Pancreas (tissue), 10 donors: ENCODE results near the gene SLC9C2. TPM values are rescaled to one million over a fixed set of nuclear protein-coding genes. Genes with fewer than 3 reads are reported as not detected.
A peak's percentile ranks its signal among the peaks of the same experiment; 100 is the strongest.

ENCODE experiments used
- ATAC-seq, 4 donors: fragments of 200-7000 bp; cut with Tn5 transposase; one replicate each; pipeline versions ENCODE4 v1.8.0 to v1.9.1; 2020; ENCODE audit warnings: mild to moderate bottlenecking in 4 of 4, moderate library complexity in 4 of 4
- DNase-seq, 6 donors: peaks; one replicate each; pipeline ENCODE4 v3.0.0-alpha.2; 2020
- FAIRE-seq: peaks from 2 replicates; lab custom pipeline; 2012; peaks lifted over from hg19 to GRCh38; lab: Jason Lieb, UNC
- H3K27ac ChIP-seq, 4 donors: fragments of 200-600 bp; sonication (generic); 1 replicate in 3 of 4; 2 replicates in 1 of 4; pipeline versions ENCODE4 v1.5.0 to v1.8.0; 2020
- H3K27me3 ChIP-seq, 4 donors: fragments of 200-600 bp; one replicate each; pipeline ENCODE4 v1.8.0; 2021
- H3K36me3 ChIP-seq, 3 donors: fragments of 200-600 bp; sonication (generic) in 1 of 3; one replicate each; pipeline versions ENCODE4 v1.5.0 to v1.8.0; 2020 to 2021
- H3K4me1 ChIP-seq, 3 donors: fragments of 200-600 bp; one replicate each; pipeline ENCODE4 v1.8.0; 2021
- H3K4me3 ChIP-seq, 4 donors: fragments of 200-600 bp; sonication (generic) in 2 of 4; one replicate each; pipeline versions ENCODE4 v1.5.0 to v1.8.0; 2020 to 2021
- H3K9me3 ChIP-seq, 4 donors: fragments of 200-600 bp; one replicate each; pipeline ENCODE4 v1.8.0; 2021
- CTCF ChIP-seq, 4 donors: fragments of 200-600 bp; sonication (generic) in 3 of 4; IDR thresholded peaks; one replicate each; pipeline versions ENCODE4 v1.5.0 to v1.8.0; 2021; ENCODE audit warnings: antibody characterized with exemption in 4 of 4
- WGBS, 2 donors: extraction: QIAGEN DNeasy Blood & Tissue Kit; methylation state at CpG; one replicate each; pipeline ENCODE4 v1.1.7; 2013; 5-methylcytosine and 5-hydroxymethylcytosine counted together
- intact Hi-C, 3 donors: fragments of 100-400 bp; cut with DNase I; formaldehyde crosslinking; loops; one replicate each; pipeline versions ENCODE4 v1.11.1 to v1.14.2; 2022
- polyA plus RNA-seq, 2 donors: library from polyadenylated mRNA; stranded (reverse); fragments of 200-250 nt; gene quantifications; one replicate each; pipeline ENCODE4 v1.2.3, GENCODE V29; 2013
- total RNA-seq, 6 donors: library from RNA; stranded (reverse); fragmentation: NEBNext Ultra II Directional in 4 of 6; extraction: Animal tissue kit (Norgen Biotek cat#: 25700) in 4 of 6; gene quantifications; one replicate each; pipeline versions ENCODE4 v1.2.1 to v1.2.4, GENCODE V29; 2021 to 2023
- donor health status: healthy with polysubstance abuse.
- donor health status: DM: no; HTN: no; CAD: no; lungs with moderate emphysema.
- donor health status: DM: no; HTN: no; CAD: no.
- donor health status: control.
- donor health status: control.
- donor health status: Bipolar disorder and iron deficiency.
- donor health status: DM: yes; HTN: yes; CAD: no.
- donor health status: DM: no; HTN: no; CAD: no.
- donor health status: DM: no; HTN: no; CAD: no.
- donor health status: DM: yes; HTN: yes; CAD: no.

The SLC9C2 gene
- total and polyA plus RNA-seq, 8 donors: 0.06 to 0.28 (median 0.17) TPM; not detected in 3

GRCh38 chr1:173562813-173563212 lies 40.1 kb downstream of the SLC9C2 start:
- Histone ChIP-seq H3K36me3 (no peaks in the 10 kb centered on the region), H3K27me3 (no peaks in the 10 kb centered on the region)
- FAIRE-seq: no peak

GRCh38 chr1:173561263-173561662 lies 41.6 kb downstream of the SLC9C2 start:
- H3K9me3 ChIP-seq: no peaks in the 10 kb centered on the region
- no peak overlapping the region for H3K27ac ChIP-seq
- WGBS, 2 donors: 66 to 71% methylated on average over 1 of the region's 1 CpG
- intact Hi-C loops: no loop called here
- DNase-seq (no peak), ATAC-seq (no peak), FAIRE-seq (no peak)
- H3K27me3 ChIP-seq: no peaks in the 10 kb centered on the region
- no peaks in the 10 kb centered on the region for H3K4me1 ChIP-seq
- no peak overlapping the region for H3K4me3 ChIP-seq
- TF ChIP-seq CTCF (IDR thresholded peaks at IDR 0.05): no peak
- H3K36me3 ChIP-seq: no peaks in the 10 kb centered on the region

More at GRCh38 chr1:173562813-173563212, 40.1 kb downstream of the SLC9C2 start:
- intact Hi-C loops: no loop called here
- Histone ChIP-seq H3K9me3 (no peaks in the 10 kb centered on the region), H3K4me1 (no peaks in the 10 kb centered on the region), H3K27ac (no peak overlapping the region), H3K4me3 (no peak overlapping the region)
- WGBS, 2 donors: 51 to 59% methylated on average over 6 of the region's 6 CpGs
- TF ChIP-seq CTCF (IDR thresholded peaks at IDR 0.05): no peak
- no peak for DNase-seq
- no peak for ATAC-seq

GRCh38 chr1:173560285-173560880 lies 42.5 kb downstream of the SLC9C2 start:
- Histone ChIP-seq H3K27me3 (no peaks in the 10 kb centered on the region), H3K27ac (no peak overlapping the region), H3K4me3 (no peak overlapping the region), H3K36me3 (no peaks in the 10 kb centered on the region), H3K4me1 (no peaks in the 10 kb centered on the region), H3K9me3 (no peaks in the 10 kb centered on the region)
- no peak for TF ChIP-seq CTCF (IDR thresholded peaks at IDR 0.05)
- FAIRE-seq (no peak), ATAC-seq (peak in 1 of 4 donors; percentile 18), DNase-seq (no peak)
- 78 to 81% methylated on average over 3 of the region's 3 CpGs for WGBS, 2 donors
- intact Hi-C loops: no loop called here

- H3K27me3 ChIP-seq: no peaks in the 10 kb centered on the region
- TF ChIP-seq CTCF (IDR thresholded peaks at IDR 0.05): no peak
- no peak overlapping the region for H3K27ac ChIP-seq
- H3K4me1 ChIP-seq: no peaks in the 10 kb centered on the region
- WGBS, 2 donors: 62% methylated on average over 5 of the region's 5 CpGs
- DNase-seq: no peak
- no peaks in the 10 kb centered on the region for H3K9me3 ChIP-seq
- no peak for FAIRE-seq
- ATAC-seq: no peak
- intact Hi-C loops: no loop called here
- no peak overlapping the region for H3K4me3 ChIP-seq
- no peaks in the 10 kb centered on the region for H3K36me3 ChIP-seq
Measured at GRCh38 chr1:173555651-173556305, 47.1 kb downstream of the SLC9C2 start.
